ENCODE data around the gene BEX2. TPM values are rescaled to one million over a fixed set of nuclear protein-coding genes. Genes with fewer than 3 reads are reported as not detected.
"Not testable (repeated sequence)": the region's sequence is repeated elsewhere in the genome, so short reads cannot be mapped to it uniquely, and the experiment has no call there.

Gene BEX2
- 0.20 TPM in 1 of 2 replicates, not detected in the other for total RNA-seq (2014; rRNA removed; shearing (Covaris generic))

- peak; percentile 2 for DNase-seq (ENCODE audit: low read depth)
Measured at GRCh38 chrX:103310555-103311398, at the start of gene BEX2. Gene BEX2 (minus strand): TSS chrX:103310990. CDS start chrX:103309976, 1,014 bp downstream.

- no peak for DNase-seq (ENCODE audit: low read depth)
Measured at GRCh38 chrX:103360092-103360491, 49.3 kb upstream of the BEX2 start.

GRCh38 chrX:103359605-103360004 is 48.8 kb upstream of the BEX2 start:
- not testable (repeated sequence) for DNase-seq (ENCODE audit: low read depth)

- no peak for DNase-seq (ENCODE audit: low read depth)
Measured at GRCh38 chrX:103357871-103358270, 47.1 kb upstream of the BEX2 start.

GRCh38 chrX:103356858-103357257 is 46.1 kb upstream of the BEX2 start:
- DNase-seq (ENCODE audit: low read depth), result no peak

GRCh38 chrX:103356130-103356798 is 45.5 kb upstream of the BEX2 start, which contains the start of gene TCEAL9:
Gene TCEAL9 (plus strand): TSS chrX:103356506. CDS start chrX:103357685, 1,179 bp downstream.
- peak; percentile 76 for DNase-seq (ENCODE audit: low read depth)

GRCh38 chrX:103347682-103348397 is 37.0 kb upstream of the BEX2 start:
- DNase-seq (ENCODE audit: low read depth), result no peak

GRCh38 chrX:103344606-103345005 is 33.8 kb upstream of the BEX2 start:
- DNase-seq (ENCODE audit: low read depth), result no peak

- peak; percentile 22 for DNase-seq (ENCODE audit: low read depth)
Measured at GRCh38 chrX:103343105-103343504, 32.3 kb upstream of the BEX2 start.

- DNase-seq (ENCODE audit: low read depth), result no peak
Measured at GRCh38 chrX:103338663-103339062, 27.9 kb upstream of the BEX2 start.

- DNase-seq (ENCODE audit: low read depth), result no peak
Measured at GRCh38 chrX:103330681-103331288, 20.0 kb upstream of the BEX2 start.

GRCh38 chrX:103329991-103330390 is 19.2 kb upstream of the BEX2 start, which contains the start of gene TCEAL7:
Gene TCEAL7 (plus strand): TSS chrX:103330239. CDS start chrX:103331404, 1,165 bp downstream.
- DNase-seq (ENCODE audit: low read depth), result no peak

- no peak for DNase-seq (ENCODE audit: low read depth)
Measured at GRCh38 chrX:103311399-103311780, 600 bp upstream of the BEX2 start.

GRCh38 chrX:103309860-103310554 is 783 bp downstream of the BEX2 start:
- DNase-seq (ENCODE audit: low read depth), result no peak

- not testable (repeated sequence) for DNase-seq (ENCODE audit: low read depth)
Measured at GRCh38 chrX:103305666-103306065, 5.1 kb downstream of the BEX2 start.

GRCh38 chrX:103304705-103305104 is 6.1 kb downstream of the BEX2 start:
- DNase-seq (ENCODE audit: low read depth), result no peak

GRCh38 chrX:103293118-103293517 is 17.7 kb downstream of the BEX2 start:
- DNase-seq (ENCODE audit: low read depth), result no peak

GRCh38 chrX:103279624-103280023 is 31.2 kb downstream of the BEX2 start:
- no peak for DNase-seq (ENCODE audit: low read depth)

- DNase-seq (ENCODE audit: low read depth), result no peak
Measured at GRCh38 chrX:103276581-103277002, 34.2 kb downstream of the BEX2 start, which contains the start of gene TCEAL5. Gene TCEAL5 (minus strand): TSS chrX:103276750. CDS start chrX:103274563, 2,187 bp downstream.

GRCh38 chrX:103275947-103276567 is 34.7 kb downstream of the BEX2 start:
- no peak for DNase-seq (ENCODE audit: low read depth)

All from RPMI7951 (cell line).